ENCODE data around the gene PTPN14.

GRCh38 chr1:214548271-214548670 lies 3.1 kb downstream of the PTPN14 start:
- TF ChIP-seq CTCF (IDR thresholded peaks at IDR 0.05; ENCODE audit: low read depth, low read length) (no peak), POLR2A (IDR thresholded peaks at IDR 0.05; ENCODE audit: extremely low read depth, insufficient read length) (no peak), MAX (IDR thresholded peaks at IDR 0.05; ENCODE audit: low read depth, low read length) (no peak)

Measured in NB4 (cell line).